K562 (cell line): ENCODE results near the gene SLC12A9. TPM values are rescaled to one million over a fixed set of nuclear protein-coding genes. Genes with fewer than 3 reads are reported as not detected.

ENCODE experiments used
- ATF2 ChIP-seq: sonication (generic); formaldehyde crosslinking; IDR thresholded peaks from 2 replicates; pipeline ENCODE4 v1.8.1; 2022; ENCODE audit warnings: missing genetic modification reagents
- CBX5 ChIP-seq: IDR thresholded peaks from 2 replicates; pipeline ENCODE4 v1.6.1; 2014; ENCODE audit warnings: low read depth, borderline replicate concordance
- DMBX1 ChIP-seq: fragments of 250-450 bp; sonication (Bioruptor Pico); IDR thresholded peaks from 2 replicates; pipeline ENCODE4 v1.8.0; 2022; ENCODE audit warnings: inconsistent platforms, mild to moderate bottlenecking, moderate library complexity, borderline replicate concordance
- KLF10 ChIP-seq: fragments of 250-450 bp; sonication (Bioruptor Pico); IDR thresholded peaks from 2 replicates; pipeline ENCODE4 v1.6.1; 2021; ENCODE audit warnings: matching md5 sums
- RB1 ChIP-seq: fragments of 450-650 bp; IDR thresholded peaks from 2 replicates; pipeline ENCODE4 v1.6.1; 2017; ENCODE audit warnings: low read depth, mild to moderate bottlenecking
- SNAPC5 ChIP-seq: fragments of 250-450 bp; sonication (Bioruptor Pico); IDR thresholded peaks from 2 replicates; pipeline ENCODE4 v1.8.0; 2021; ENCODE audit warnings: moderate library complexity, mild to moderate bottlenecking, inconsistent platforms
- polyA plus RNA-seq, 8 experiments: library from polyadenylated mRNA; depleted of rRNA in 4 of 8; stranded (reverse) in 5 of 8; unstranded in 3 of 8; fragments of >200 nt; fragmentation: Nextera tagmentation in 2 of 8; fragmentation: Illumina TruSeq in 1 of 8; extraction: Ambion mirVana in 2 of 8; extraction: Trizol in 1 of 8; gene quantifications; 2 replicates each; pipeline versions ENCODE4 v1.2.1 to v1.2.3, GENCODE V29; 2011 to 2014; ENCODE audit warnings: inconsistent platforms in 1 of 8, missing spikeins in 1 of 8
- total RNA-seq, 7 experiments: library from RNA; depleted of rRNA in 6 of 7; stranded (reverse); fragments of >200 nt in 6 of 7; fragmentation: Illumina TruSeq in 2 of 7; extraction: Trizol in 2 of 7; gene quantifications; 2 replicates each; pipeline versions ENCODE4 v1.2.1 to v1.2.3, GENCODE V29; 2011 to 2021; ENCODE audit warnings: low replicate concordance in 1 of 7
- TF ChIP-seq, protein P1 (sequence below): fragments of 450-650 bp; IDR thresholded peaks from 2 replicates; pipeline ENCODE4 v1.6.1; 2014; ENCODE audit warnings: low read depth, mild to moderate bottlenecking, moderate library complexity, borderline replicate concordance

Gene SLC12A9
- total and polyA plus RNA-seq, 9 of the 15 experiments (the other 6 are each of a cell fraction or from before 2014, with no cell fraction given), result 0.06 to 20.2 (median 10.7) TPM

DNA sequence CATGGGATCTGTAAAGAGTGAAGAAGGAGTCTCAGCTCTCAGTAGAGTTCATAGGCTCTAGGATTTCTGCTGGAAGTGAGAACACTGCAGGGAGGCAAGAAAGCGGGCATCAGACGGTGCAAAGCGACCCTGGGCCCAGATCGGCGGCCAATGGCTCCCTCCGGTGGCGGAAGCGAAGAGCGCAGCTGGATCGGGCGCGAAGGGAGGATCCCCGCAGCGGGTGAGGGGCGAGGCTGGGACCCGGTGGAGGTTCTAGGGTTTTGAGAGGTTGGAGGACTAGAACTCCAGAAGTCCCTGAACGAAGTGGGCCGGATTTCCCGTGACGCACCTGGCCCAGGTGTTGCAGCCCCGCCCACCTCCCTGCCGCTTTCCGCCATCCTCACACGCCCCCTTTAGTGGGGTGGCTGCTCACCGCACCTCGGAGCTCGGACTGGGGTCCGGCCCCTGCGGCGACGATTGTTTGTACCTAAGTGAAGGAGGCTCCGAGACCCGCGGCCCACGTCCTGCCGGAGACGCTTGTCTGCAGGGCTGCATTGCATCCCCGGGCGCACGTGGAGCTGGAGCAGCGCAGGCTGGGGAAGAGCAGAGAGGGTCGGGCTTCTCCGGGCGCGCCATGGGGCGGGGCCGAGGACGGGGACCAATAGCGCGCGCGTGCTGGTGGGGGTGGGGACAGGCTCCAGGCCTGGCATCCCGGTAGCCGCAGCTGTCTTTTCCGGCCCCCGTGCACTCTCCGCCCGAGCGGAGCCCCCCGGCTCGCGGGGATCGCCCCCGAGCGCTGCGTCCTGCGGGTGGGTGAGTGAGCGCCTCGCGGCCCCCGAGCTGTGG, at the start of gene SLC12A9 (continued):
- TF ChIP-seq ATF2 (CRISPR knock-in tag), result no peak
- TF ChIP-seq DMBX1 (CRISPR knock-in tag), result no peak
- TF ChIP-seq SNAPC5 (CRISPR knock-in tag), result no peak
- TF ChIP-seq RB1, result peak; percentile 90
- TF ChIP-seq, protein P1, sequence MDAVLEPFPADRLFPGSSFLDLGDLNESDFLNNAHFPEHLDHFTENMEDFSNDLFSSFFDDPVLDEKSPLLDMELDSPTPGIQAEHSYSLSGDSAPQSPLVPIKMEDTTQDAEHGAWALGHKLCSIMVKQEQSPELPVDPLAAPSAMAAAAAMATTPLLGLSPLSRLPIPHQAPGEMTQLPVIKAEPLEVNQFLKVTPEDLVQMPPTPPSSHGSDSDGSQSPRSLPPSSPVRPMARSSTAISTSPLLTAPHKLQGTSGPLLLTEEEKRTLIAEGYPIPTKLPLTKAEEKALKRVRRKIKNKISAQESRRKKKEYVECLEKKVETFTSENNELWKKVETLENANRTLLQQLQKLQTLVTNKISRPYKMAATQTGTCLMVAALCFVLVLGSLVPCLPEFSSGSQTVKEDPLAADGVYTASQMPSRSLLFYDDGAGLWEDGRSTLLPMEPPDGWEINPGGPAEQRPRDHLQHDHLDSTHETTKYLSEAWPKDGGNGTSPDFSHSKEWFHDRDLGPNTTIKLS, result no peak
- TF ChIP-seq CBX5, result no peak
- no peak for TF ChIP-seq KLF10 (CRISPR knock-in tag)
